Camera-type eye (tissue), 1 donor: Measurements from ENCODE around the gene CLEC4G. TPM values are rescaled to one million over a fixed set of nuclear protein-coding genes. Genes with fewer than 3 reads are reported as not detected.

Experiments used
- total RNA-seq: library from RNA; depleted of rRNA; stranded (reverse); fragments of >200 nt; gene quantifications from one replicate; pipeline ENCODE4 v1.2.3, GENCODE V29; 2014

The CLEC4G gene, protein sequence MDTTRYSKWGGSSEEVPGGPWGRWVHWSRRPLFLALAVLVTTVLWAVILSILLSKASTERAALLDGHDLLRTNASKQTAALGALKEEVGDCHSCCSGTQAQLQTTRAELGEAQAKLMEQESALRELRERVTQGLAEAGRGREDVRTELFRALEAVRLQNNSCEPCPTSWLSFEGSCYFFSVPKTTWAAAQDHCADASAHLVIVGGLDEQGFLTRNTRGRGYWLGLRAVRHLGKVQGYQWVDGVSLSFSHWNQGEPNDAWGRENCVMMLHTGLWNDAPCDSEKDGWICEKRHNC
- 0.71 TPM for total RNA-seq

DNA sequence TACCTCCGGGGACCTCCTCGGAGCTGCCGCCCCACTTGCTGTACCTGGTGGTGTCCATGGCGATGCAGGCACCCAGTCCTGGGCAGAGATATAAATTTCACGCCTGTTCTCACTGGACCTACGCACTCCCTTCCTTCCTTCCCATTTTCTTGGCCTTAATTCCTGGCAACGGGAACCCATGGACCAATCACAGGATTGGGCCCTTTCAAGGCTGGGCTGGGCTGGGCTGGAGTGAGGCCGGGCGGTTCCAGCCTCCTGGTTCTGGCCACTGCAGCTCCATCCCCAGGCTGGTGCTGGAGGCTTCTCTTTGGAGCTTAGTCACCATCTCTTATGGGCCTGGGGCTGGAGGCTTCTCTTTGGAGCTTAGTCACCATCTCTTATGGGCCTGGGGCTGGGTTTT, at the start of gene CLEC4G:
TSS of gene CLEC4G (minus strand) at position 66 of the 400 bp plus-strand sequence. CDS start at position 58, 8 bp downstream.

DNA sequence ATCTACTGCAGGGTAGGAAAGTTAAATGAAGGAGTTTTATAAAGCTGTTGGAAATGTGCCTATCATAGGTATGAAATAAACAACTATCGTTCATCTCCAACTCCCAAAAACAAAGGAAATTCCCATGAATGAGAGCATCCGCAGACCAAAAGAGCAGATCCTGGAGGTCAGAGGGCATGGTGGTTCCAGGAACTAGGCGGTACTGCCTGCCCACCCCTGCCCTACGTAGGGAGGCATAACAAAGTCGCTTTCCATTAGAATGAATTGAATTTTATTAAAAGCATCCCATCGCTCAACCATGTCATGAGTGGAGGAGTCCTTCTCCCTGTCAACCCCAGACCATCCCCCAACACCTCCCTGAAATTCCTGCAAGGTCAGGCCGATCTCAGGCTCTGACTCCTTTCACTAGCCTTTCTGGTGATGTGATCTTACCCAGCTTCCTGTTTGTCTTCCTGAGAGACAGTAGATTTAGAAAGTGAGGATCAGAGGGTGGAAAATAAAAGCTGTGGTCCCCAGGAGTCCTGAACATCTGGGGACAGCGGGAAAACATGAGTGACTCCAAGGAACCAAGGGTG, 30.9 kb upstream of the CLEC4G start, which contains the start of gene CLEC4M:
TSS of gene CLEC4M (plus strand) at position 525 of the 575 bp plus-strand sequence. CDS start at position 549, 24 bp downstream.

DNA sequence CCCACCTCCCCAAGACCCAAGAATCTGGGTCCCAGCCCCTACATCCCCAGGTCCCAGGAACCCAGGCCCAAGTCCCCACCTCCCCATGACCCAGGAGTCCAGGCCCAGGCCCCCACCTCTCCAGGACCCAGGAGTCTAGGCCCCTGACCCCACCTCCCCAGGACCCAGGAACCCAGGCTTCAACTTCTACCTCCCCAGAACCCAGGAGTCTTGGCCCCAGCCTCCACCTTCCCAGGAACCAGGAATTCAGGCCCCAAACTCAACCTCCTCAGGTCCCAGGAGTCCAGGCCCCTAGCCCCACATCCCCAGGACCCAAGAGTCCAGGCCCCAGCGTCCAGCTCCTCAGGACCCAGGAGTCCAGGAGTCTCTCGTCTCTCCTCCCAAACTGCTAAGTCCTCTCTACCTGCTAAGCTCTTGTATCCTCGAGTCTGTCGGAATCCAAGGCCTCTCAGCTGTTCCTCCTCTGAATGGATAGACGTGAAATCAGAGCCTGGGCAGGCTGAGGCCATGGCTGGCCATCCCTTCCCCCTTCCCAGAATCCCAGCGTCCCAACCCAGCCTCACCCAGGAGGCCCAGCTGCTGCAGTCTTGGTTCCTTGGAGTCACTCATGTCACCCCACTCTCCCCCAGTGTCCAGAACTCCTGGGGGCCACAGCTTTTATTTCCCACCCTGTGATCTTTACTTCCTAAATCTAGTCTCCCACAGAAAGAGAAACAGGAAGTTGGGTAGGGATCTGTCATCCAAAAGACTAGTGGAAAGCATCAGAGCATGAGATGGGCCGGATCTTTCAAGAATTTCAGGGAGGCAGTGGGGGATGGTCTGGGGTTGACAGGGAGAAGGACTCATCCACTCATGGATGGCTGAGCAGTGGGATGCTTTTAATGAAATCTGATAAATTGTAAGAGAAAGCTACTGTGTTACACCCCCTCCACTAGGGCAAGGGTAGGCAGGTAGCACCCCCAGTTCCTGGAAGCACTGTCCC, 15.3 kb upstream of the CLEC4G start, which contains the start of gene CD209:
TSS of gene CD209 (minus strand) at position 632 of the 982 bp plus-strand sequence. CDS start at position 609, 23 bp downstream.

DNA sequence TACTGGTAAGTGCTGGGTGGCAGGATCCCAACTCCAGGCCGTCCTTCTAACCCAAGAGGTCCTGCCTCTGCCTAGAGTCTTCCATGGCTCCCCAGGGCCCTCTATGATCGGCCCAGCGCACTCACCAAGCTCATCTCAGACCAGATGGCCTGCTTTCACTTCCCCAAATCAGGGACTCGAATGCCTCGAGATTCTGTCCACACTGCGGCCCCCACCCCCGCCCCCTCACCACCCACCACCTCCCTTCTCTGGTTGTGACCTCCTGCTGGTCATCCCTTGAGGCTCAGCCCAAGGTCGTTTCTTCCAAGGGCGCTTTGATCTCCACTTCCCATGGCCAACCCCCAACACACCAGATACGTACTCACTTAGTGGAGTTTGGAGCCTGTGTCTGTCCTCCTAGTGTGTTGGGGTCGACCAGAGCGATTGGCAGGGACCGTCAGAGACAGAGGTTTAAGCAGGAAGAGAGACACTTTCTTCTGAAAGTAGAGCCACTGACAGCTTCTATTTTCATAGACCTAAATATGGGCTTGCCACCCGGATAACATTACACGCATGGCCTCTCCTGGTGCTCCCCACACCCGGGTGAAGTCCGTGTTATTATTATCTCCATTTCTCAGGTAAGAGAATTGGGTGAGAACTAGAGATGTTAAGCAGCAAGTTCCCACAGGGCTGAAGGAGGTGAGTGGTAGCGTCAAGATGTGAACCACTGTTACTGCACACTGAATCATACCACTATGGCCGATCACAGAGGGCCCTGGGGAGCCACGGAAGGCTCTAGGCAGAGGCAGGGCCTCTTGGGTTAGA, 30.1 kb downstream of the CLEC4G start, which contains the start of gene FCER2:
TSS of gene FCER2 (minus strand) at position 478 of the 804 bp plus-strand sequence. CDS start 2,371 bp downstream, outside the sequence.

DNA sequence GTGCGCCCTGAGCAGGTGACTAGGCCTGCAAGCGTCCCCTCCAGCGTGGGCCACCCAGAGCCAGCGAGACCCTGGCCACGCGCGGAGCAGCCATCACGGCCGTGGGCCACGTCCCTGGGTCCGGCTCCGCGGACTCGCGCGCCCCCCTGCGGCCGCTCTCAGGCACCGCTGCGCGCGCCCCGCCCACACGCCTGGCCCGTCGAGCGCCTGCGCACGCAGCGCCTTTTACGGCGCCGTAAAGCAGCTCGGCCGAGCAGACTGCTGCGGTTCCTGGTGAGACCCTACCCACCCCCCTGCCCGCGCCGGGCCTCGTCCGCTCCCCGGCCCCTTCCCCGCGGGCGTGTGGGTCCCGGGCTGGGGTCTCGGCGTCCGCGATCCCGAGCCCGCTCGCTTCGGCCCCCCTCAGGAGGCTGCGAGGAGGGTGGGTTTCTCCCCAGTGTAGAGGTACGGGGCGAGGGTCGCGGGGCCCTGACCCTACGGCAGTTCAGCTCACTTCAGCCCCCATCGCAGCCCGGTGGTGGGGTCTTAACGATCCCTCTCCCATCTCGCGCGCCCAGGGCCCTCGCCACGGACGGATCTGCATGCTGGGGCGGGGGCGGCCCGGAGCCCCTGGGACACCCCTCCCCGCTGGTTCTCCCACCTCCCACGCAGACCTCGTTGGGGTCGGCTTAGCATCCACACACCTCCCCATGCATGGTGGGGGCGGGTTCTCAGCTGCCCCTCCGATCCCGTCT, 51.1 kb downstream of the CLEC4G start, which contains the start of gene TRAPPC5:
TSS of gene TRAPPC5 (plus strand) at position 228 of the 734 bp plus-strand sequence. CDS start 1,421 bp downstream, outside the sequence.

Other genes with a start within 250 kb of the CLEC4G start
- gene PEX11G, start 243.1 kb downstream of the CLEC4G start, total RNA-seq: 2.3 TPM
- 28.1 TPM for gene ZNF358, start 216.0 kb downstream of the CLEC4G start, total RNA-seq
- gene MCOLN1, start 209.5 kb downstream of the CLEC4G start, total RNA-seq: 10.2 TPM
- gene PNPLA6, start 196.4 kb downstream of the CLEC4G start, total RNA-seq: 59.0 TPM
- 13.7 TPM for gene CAMSAP3, start 136.2 kb downstream of the CLEC4G start, total RNA-seq
- 49.8 TPM for gene XAB2, start 102.6 kb downstream of the CLEC4G start, total RNA-seq
- 6.2 TPM for gene PET100, start 102.3 kb downstream of the CLEC4G start, total RNA-seq
- gene PCP2, start 98.4 kb downstream of the CLEC4G start, total RNA-seq: 12.3 TPM
- 12.3 TPM for gene STXBP2, start 95.0 kb downstream of the CLEC4G start, total RNA-seq
- gene RETN, start 63.1 kb downstream of the CLEC4G start, total RNA-seq: not detected
- not detected for gene MCEMP1, start 55.0 kb downstream of the CLEC4G start, total RNA-seq
- gene TRAPPC5, start 51.3 kb downstream of the CLEC4G start, total RNA-seq: 36.9 TPM
- gene FCER2, start 30.0 kb downstream of the CLEC4G start, total RNA-seq: not detected
- 5.4 TPM for gene CD209, start 15.4 kb upstream of the CLEC4G start, total RNA-seq
- gene CLEC4M, start 31.1 kb upstream of the CLEC4G start, total RNA-seq: 0.27 TPM
- 26.1 TPM for gene EVI5L, start 98.1 kb upstream of the CLEC4G start, total RNA-seq
- gene PRR36, start 142.3 kb upstream of the CLEC4G start, total RNA-seq: 4.7 TPM
- 0.33 TPM for gene LRRC8E, start 156.4 kb upstream of the CLEC4G start, total RNA-seq
- gene MAP2K7, start 171.8 kb upstream of the CLEC4G start, total RNA-seq: 20.3 TPM
- not detected for gene TGFBR3L, start 182.7 kb upstream of the CLEC4G start, total RNA-seq
- 7.1 TPM for gene SNAPC2, start 188.2 kb upstream of the CLEC4G start, total RNA-seq
- gene CTXN1, start 194.0 kb upstream of the CLEC4G start, total RNA-seq: 10.9 TPM
- 52.4 TPM for gene TIMM44, start 211.6 kb upstream of the CLEC4G start, total RNA-seq